HepG2 (cell line): ENCODE data around the gene SBK1. TPM values are rescaled to one million over a fixed set of nuclear protein-coding genes. Genes with fewer than 3 reads are reported as not detected.

Experiments used
- ADNP ChIP-seq: sonication (generic); formaldehyde crosslinking; IDR thresholded peaks from 2 replicates; pipeline ENCODE4 v1.4.0; 2020; ENCODE audit warnings: missing genetic modification reagents
- ETV5 ChIP-seq: IDR thresholded peaks from 2 replicates; pipeline ENCODE4 v1.6.1; 2018; ENCODE audit warnings: missing biosample characterization, missing genetic modification reagents, inconsistent platforms, borderline replicate concordance
- FOXJ3 ChIP-seq: sonication (generic); formaldehyde crosslinking; IDR thresholded peaks from 2 replicates; pipeline ENCODE4 v1.4.0; 2020; ENCODE audit warnings: missing genetic modification reagents, mild to moderate bottlenecking, borderline replicate concordance
- HNF4G ChIP-seq, 2 experiments: sonication (generic) in 1 of 2; formaldehyde crosslinking in 1 of 2; IDR thresholded peaks; 2 replicates each; pipeline versions ENCODE4 v1.4.0 to v1.6.1; 2011 to 2020; ENCODE audit warnings: borderline replicate concordance in 2 of 2, low read depth in 2 of 2, mild to moderate bottlenecking in 2 of 2, low read length in 1 of 2, missing genetic modification reagents in 1 of 2, moderate library complexity in 1 of 2
- HNRNPUL1 ChIP-seq: fragments of 200-400 bp; formaldehyde crosslinking; IDR thresholded peaks from 2 replicates; pipeline ENCODE4 v1.6.1; 2017; ENCODE audit warnings: low read depth, mild to moderate bottlenecking, low read length, moderate library complexity
- IKZF5 ChIP-seq: IDR thresholded peaks from 2 replicates; pipeline ENCODE4 v1.6.1; 2018; ENCODE audit warnings: missing genetic modification reagents, mild to moderate bottlenecking, missing compliant biosample characterization
- JUND ChIP-seq: sonication (generic); formaldehyde crosslinking; IDR thresholded peaks from 2 replicates; pipeline ENCODE4 v1.8.0; 2022; ENCODE audit warnings: mild to moderate bottlenecking, missing genetic modification reagents
- KDM2A ChIP-seq: sonication (generic); formaldehyde crosslinking; IDR thresholded peaks from 2 replicates; pipeline ENCODE4 v1.4.0; 2020; ENCODE audit warnings: low read depth, missing genetic modification reagents, borderline replicate concordance
- KDM5A ChIP-seq: fragments of 200-600 bp; sonication (generic); IDR thresholded peaks from 2 replicates; pipeline ENCODE4 v1.7.0; 2018; ENCODE audit warnings: antibody characterized with exemption, mild to moderate bottlenecking, low read length, borderline replicate concordance
- TEAD2 ChIP-seq: sonication (generic); formaldehyde crosslinking; IDR thresholded peaks from 2 replicates; pipeline ENCODE4 v1.9.0; 2021; ENCODE audit warnings: missing genetic modification reagents
- ZNF263 ChIP-seq: sonication (generic); formaldehyde crosslinking; IDR thresholded peaks from 2 replicates; pipeline ENCODE4 v1.4.0; 2020; ENCODE audit warnings: missing genetic modification reagents
- ZNF350 ChIP-seq: sonication (generic); formaldehyde crosslinking; IDR thresholded peaks from 2 replicates; pipeline ENCODE4 v1.4.0; 2020; ENCODE audit warnings: mild to moderate bottlenecking, low read depth, missing genetic modification reagents, borderline replicate concordance
- ZNF501 ChIP-seq: sonication (generic); formaldehyde crosslinking; IDR thresholded peaks from 2 replicates; pipeline ENCODE4 v1.5.1; 2020; ENCODE audit warnings: mild to moderate bottlenecking, moderate library complexity, missing genetic modification reagents
- ZNF770 ChIP-seq: sonication (generic); formaldehyde crosslinking; IDR thresholded peaks from 2 replicates; pipeline ENCODE4 v1.5.0; 2020; ENCODE audit warnings: mild to moderate bottlenecking, missing genetic modification reagents
- ZNF792 ChIP-seq: IDR thresholded peaks from 2 replicates; pipeline ENCODE4 v1.6.1; 2016
- ZSCAN20 ChIP-seq: sonication (generic); formaldehyde crosslinking; IDR thresholded peaks from 2 replicates; pipeline ENCODE4 v1.4.0; 2020; ENCODE audit warnings: missing genetic modification reagents, mild to moderate bottlenecking, borderline replicate concordance
- polyA plus RNA-seq, 8 experiments: library from polyadenylated mRNA; depleted of rRNA in 3 of 8; stranded (reverse) in 7 of 8; unstranded in 1 of 8; fragments of >200 nt; fragmentation: Illumina TruSeq in 4 of 8; extraction: Trizol in 4 of 8; gene quantifications; 2 replicates each; pipeline versions ENCODE4 v1.2.1 to v1.2.3, GENCODE V29; 2011 to 2016; ENCODE audit warnings: low read depth in 4 of 8, missing spikeins in 1 of 8, mixed read lengths in 1 of 8; ENCODE audit not compliant: insufficient read depth in 1 of 8
- total RNA-seq, 5 experiments: library from RNA; depleted of rRNA; stranded (reverse); fragments of >200 nt; fragmentation: Illumina TruSeq; extraction: Trizol; gene quantifications; 2 replicates each; pipeline ENCODE4 v1.2.3, GENCODE V29; 2016; ENCODE audit warnings: low read depth in 1 of 5
- TF ChIP-seq, protein P1 (sequence below): sonication (generic); formaldehyde crosslinking; conservative IDR thresholded peaks from 2 replicates; pipeline ENCODE4 v1.5.0; 2020; ENCODE audit warnings: missing genetic modification reagents
- TF ChIP-seq, protein P2 (sequence below): sonication (generic); formaldehyde crosslinking; IDR thresholded peaks from 2 replicates; pipeline ENCODE4 v1.8.1; 2022; ENCODE audit warnings: mild to moderate bottlenecking, missing genetic modification reagents
- TF ChIP-seq, protein P3 (sequence below): sonication (generic); formaldehyde crosslinking; IDR thresholded peaks from 2 replicates; pipeline ENCODE4 v1.8.1; 2023; ENCODE audit warnings: mild to moderate bottlenecking, inconsistent platforms, moderate library complexity, missing genetic modification reagents, borderline replicate concordance
- TF ChIP-seq, protein P4 (sequence below): sonication (generic); formaldehyde crosslinking; IDR thresholded peaks from 2 replicates; pipeline ENCODE4 v1.4.0; 2020; ENCODE audit warnings: missing genetic modification reagents

Gene SBK1
- total and polyA plus RNA-seq, 2 of the 13 experiments (the other 11 are each of a cell fraction or from before 2014, with no cell fraction given) = 0.15 to 0.17 TPM

DNA sequence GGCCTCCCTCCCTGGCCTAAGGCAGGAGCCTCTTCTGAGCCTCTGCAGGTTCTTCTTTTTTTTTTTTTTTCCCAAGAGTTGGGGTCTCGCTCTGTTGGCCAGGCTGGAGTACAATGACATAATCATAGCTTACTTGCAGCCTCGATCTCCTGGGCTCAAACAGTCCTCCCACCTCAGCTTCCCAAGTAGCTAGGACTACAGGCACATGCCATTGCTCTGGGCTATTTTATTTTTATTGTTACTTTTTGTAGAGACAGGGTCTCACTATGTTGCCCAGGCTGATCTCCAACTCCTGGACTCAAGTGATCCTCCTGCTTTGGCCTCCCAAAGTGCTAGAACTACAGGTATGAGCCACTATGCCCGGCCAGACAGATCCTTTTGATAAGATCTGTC, 32.6 kb downstream of the SBK1 start (continued):
- TF ChIP-seq ZNF770 (CRISPR knock-in tag) = peak; percentile 78
- no peak for TF ChIP-seq HNRNPUL1
- 0 out of 2 replicates have a peak, but pooled peaks have one; percentile 3 for TF ChIP-seq FOXJ3
- TF ChIP-seq, protein P1, sequence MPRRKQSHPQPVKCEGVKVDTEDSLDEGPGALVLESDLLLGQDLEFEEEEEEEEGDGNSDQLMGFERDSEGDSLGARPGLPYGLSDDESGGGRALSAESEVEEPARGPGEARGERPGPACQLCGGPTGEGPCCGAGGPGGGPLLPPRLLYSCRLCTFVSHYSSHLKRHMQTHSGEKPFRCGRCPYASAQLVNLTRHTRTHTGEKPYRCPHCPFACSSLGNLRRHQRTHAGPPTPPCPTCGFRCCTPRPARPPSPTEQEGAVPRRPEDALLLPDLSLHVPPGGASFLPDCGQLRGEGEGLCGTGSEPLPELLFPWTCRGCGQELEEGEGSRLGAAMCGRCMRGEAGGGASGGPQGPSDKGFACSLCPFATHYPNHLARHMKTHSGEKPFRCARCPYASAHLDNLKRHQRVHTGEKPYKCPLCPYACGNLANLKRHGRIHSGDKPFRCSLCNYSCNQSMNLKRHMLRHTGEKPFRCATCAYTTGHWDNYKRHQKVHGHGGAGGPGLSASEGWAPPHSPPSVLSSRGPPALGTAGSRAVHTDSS (CRISPR knock-in tag) = no peak
- TF ChIP-seq ZNF501 (CRISPR knock-in tag) = no peak
- no peak for TF ChIP-seq JUND
- no peak for TF ChIP-seq TEAD2 (CRISPR knock-in tag)
- TF ChIP-seq KDM2A (CRISPR knock-in tag) = 0 out of 2 replicates have a peak, but pooled peaks have one; percentile 11
- TF ChIP-seq KDM5A = no peak
- TF ChIP-seq, protein P2, sequence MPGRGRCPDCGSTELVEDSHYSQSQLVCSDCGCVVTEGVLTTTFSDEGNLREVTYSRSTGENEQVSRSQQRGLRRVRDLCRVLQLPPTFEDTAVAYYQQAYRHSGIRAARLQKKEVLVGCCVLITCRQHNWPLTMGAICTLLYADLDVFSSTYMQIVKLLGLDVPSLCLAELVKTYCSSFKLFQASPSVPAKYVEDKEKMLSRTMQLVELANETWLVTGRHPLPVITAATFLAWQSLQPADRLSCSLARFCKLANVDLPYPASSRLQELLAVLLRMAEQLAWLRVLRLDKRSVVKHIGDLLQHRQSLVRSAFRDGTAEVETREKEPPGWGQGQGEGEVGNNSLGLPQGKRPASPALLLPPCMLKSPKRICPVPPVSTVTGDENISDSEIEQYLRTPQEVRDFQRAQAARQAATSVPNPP (CRISPR knock-in tag) = 0 out of 2 replicates have a peak, but pooled peaks have one; percentile 32
- no peak for TF ChIP-seq HNF4G (IDR thresholded peaks at IDR 0.05; ENCODE audit: borderline replicate concordance, low read depth, low read length)
- TF ChIP-seq HNF4G (CRISPR knock-in tag; IDR thresholded peaks at IDR 0.05; ENCODE audit: borderline replicate concordance, low read depth) = no peak
- TF ChIP-seq ADNP (CRISPR knock-in tag) = no peak
- no peak for TF ChIP-seq ETV5
- TF ChIP-seq ZSCAN20 (CRISPR knock-in tag) = 0 out of 2 replicates have a peak, but pooled peaks have one; percentile 4
- no peak for TF ChIP-seq ZNF792
- TF ChIP-seq, protein P3, sequence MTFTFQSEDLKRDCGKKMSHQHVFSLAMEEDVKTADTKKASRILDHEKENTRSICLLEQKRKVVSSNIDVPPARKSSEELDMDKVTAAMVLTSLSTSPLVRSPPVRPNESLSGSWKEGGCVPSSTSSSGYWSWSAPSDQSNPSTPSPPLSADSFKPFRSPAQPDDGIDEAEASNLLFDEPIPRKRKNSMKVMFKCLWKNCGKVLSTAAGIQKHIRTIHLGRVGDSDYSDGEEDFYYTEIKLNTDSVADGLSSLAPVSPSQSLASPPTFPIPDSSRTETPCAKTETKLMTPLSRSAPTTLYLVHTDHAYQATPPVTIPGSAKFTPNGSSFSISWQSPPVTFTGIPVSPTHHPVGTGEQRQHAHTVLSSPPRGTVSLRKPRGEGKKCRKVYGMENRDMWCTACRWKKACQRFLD (CRISPR knock-in tag) = no peak
- no peak for TF ChIP-seq IKZF5 (CRISPR knock-in tag)
- 0 out of 2 replicates have a peak, but pooled peaks have one; percentile 4 for TF ChIP-seq ZNF350 (CRISPR knock-in tag)
- TF ChIP-seq, protein P4, sequence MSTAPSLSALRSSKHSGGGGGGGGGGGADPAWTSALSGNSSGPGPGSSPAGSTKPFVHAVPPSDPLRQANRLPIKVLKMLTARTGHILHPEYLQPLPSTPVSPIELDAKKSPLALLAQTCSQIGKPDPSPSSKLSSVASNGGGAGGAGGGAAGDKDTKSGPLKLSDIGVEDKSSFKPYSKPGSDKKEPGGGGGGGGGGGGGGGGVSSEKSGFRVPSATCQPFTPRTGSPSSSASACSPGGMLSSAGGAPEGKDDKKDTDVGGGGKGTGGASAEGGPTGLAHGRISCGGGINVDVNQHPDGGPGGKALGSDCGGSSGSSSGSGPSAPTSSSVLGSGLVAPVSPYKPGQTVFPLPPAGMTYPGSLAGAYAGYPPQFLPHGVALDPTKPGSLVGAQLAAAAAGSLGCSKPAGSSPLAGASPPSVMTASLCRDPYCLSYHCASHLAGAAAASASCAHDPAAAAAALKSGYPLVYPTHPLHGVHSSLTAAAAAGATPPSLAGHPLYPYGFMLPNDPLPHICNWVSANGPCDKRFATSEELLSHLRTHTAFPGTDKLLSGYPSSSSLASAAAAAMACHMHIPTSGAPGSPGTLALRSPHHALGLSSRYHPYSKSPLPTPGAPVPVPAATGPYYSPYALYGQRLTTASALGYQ = 0 out of 2 replicates have a peak, but pooled peaks have one; percentile 1
- 0 out of 2 replicates have a peak, but pooled peaks have one; percentile 8 for TF ChIP-seq ZNF263 (CRISPR knock-in tag)
